NCI-H1105 treated with DMSO at 0.1 percent for 48 hours (cell line): ENCODE data around the gene POLR3A.

ENCODE experiments used
- DNase-seq: peaks from one replicate; lab custom pipeline; 2025; lab: John Stamatoyannopoulos, UW

Gene POLR3A

DNA sequence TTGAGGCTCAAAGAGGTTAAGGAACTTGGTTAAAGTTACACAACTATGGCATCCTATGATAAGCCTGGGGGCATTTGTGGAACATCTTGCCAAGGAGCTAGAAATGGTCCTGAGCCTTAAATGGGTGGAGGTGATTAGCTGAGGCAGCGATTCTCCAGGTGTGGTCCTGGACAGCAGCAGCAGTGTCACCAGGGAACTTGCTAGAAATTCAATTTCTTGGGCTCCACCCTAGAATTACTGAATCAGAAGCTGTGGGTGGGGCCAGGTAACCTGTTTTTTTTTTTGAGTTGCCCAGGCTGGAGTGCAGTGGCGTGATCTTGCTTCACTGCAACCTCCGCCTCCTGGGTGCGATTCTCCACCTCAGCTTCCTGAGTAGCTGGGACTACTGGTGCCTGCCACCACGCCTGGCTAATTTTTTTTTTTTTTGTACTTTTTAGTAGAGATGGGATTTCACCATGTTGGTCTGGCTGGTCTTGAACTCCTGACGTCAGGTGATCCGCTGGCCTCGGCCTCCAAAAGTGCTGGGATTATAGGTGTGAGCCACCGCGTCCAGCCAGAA lies 17.5 kb upstream of the POLR3A start:
- DNase-seq: no peak

DNA sequence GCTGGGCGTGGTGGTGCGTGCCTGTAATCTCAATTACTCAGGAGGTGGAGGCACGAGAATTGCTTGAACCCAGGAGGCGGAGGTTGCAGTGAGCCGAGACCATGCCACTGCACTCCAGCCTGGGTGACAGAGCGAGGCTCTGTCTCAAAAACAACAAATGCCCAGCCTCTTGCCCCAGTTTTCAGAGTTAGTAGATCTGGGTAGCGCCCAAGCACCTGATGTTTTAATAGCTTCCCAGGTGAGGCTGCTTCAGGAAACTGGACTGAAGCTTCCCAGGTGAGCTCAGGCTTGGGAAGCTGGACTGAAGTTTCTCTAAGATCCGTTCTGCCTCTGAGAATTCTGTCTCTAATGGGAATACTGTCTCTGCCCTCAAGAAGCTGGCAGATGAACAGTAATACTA lies 16.5 kb upstream of the POLR3A start:
- no peak for DNase-seq

GRCh38 chr10:78045237-78045636 lies 15.9 kb upstream of the POLR3A start:
- DNase-seq: no peak

- DNase-seq: no peak
These were observed 15.4 kb upstream of the POLR3A start for GRCh38 chr10:78044699-78045098.

DNA sequence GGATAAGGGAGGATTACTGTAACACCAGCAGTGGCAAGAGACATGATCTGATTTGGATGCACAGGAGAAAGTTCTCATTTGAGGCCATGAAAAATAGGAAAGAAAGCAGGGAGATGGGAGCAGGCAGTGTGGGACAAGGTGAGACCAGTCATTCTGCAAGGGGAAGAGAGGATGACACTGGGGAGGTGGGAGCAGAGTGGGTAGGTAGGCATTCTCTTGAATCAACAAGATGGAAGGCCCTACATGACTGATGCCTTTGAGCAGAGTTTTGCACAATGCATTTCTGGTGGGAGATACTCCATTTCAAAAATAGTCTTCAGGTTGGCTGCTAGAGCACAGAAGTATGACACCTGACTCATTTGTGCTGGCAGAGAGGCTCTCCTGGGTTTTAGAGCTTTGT lies 14.9 kb upstream of the POLR3A start:
- no peak for DNase-seq

DNA sequence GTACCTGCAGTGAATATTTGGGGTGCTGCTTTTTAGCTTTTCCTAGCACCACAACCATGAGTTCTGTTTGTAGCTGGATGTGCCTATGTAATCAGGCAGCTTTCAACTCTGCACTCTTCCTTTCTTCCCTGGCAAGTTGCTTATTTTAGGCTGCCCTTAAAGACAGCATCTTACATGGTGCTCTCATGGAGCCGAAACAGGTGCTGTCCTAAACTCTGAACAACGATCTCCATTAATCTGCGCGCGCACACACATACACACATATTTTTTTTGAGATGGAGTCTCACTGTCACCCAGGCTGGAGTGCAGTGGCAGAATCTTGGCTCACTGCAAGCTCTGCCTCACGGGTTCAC lies 13.4 kb upstream of the POLR3A start:
- no peak for DNase-seq

- no peak for DNase-seq
These were observed 12.9 kb upstream of the POLR3A start for GRCh38 chr10:78042058-78042751.

GRCh38 chr10:78041170-78042057 lies 12.1 kb upstream of the POLR3A start:
- no peak for DNase-seq

GRCh38 chr10:78039743-78040142 lies 10.4 kb upstream of the POLR3A start:
- DNase-seq: no peak

DNA sequence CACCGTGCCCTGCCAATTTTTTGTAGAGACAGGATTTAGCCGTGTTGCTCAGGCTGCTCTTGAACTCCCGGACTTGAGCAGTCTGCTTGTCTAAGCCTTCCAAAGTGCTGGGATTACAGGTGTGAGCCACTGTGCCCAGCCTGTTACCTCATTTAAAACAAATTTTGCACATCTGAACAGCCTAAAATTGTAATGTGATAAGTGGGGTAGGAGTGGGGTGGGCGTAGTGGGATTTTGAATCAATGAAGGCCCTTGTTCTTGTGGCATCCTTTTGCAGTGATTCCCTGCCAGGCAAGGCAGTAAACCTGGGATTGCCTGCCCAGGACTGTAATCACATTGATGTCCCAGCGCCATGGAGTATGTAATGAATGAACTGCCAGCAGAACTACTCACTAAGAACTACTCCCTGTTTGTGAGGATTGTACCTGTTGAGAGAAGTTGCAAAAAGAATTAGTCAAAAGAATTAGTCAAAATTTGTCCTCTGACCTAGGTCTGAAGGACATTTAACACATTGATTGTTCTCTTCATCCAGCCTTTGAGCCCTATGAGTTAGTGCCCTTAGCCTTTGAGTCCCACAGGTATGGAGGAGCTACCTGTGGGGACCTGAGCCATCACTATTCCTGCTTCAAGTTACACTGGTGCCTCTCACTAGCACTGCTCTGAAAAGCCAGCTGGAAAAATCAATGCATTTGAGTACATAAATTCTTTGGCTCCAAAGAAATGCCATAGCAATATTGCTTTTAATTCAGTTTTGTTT lies 9.7 kb upstream of the POLR3A start:
- DNase-seq: no peak

- no peak for DNase-seq
These were observed 8.8 kb upstream of the POLR3A start for GRCh38 chr10:78038105-78038504.

DNA sequence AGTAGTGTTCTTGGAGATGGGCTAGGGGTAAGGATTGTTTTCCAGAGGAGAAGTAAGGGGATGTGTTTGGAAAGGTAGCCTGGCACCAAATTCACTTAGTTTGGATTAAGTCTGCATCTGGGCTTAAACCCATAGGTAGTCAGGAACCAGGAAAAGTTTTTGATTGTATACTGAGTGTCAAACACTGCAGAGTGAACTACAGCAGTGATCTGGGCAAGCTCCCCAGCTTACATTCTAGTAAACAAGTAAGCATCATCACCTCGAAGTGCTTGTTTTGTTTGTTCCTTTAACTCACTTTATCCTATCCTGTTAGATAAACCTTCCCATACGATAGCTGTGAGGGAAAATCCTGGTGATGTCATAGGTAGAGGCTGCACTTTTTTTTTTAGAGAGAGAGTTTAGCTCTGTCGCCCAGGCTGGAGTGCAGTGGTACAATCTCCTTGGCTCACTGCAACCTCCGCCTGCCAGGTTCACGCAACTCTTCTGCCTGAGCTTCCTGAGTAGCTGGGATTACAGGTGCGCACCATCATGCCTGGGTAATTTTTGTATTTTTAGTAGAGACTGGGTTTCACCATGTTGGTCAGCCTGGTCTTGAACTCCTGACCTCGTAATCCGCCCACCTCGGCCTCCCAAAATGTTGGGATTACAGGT lies 6.7 kb upstream of the POLR3A start:
- DNase-seq: no peak

DNA sequence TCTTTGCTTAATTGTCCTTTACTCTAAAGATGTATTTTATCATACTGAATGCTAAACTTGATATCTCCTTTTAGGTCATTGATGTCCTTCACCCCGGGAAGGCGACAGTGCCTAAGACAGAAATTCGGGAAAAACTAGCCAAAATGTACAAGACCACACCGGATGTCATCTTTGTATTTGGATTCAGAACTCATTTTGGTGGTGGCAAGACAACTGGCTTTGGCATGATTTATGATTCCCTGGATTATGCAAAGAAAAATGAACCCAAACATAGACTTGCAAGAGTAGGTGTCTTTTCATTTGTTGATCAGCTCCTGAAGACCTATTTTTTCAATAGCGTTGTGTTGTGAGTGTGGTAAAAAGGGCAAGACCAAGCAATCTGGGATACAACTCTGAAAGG lies 6.1 kb upstream of the POLR3A start:
- no peak for DNase-seq

- DNase-seq: no peak
These were observed 5.7 kb upstream of the POLR3A start for GRCh38 chr10:78035025-78035424.

GRCh38 chr10:78033637-78034470 lies 4.5 kb upstream of the POLR3A start, which contains the start of gene RPS24:
RPS24 (plus strand) TSS chr10:78033863; CDS start chr10:78033902, 39 bp downstream.
- DNase-seq: peak; percentile 90

DNA sequence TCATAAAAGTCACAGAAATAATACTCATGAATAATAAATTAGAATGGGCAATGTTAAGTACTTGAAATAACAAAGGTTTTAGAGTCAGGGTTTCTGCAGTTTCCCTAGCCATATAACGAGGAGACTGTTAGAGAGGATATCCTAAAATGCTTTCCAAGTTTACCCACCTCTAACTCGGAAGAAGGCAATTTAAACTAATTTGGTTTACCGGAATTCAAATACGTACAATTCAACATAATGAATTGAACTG lies 4.0 kb upstream of the POLR3A start:
- DNase-seq: no peak

- no peak for DNase-seq
These were observed 662 bp downstream of the POLR3A start for GRCh38 chr10:78028438-78029268.

DNA sequence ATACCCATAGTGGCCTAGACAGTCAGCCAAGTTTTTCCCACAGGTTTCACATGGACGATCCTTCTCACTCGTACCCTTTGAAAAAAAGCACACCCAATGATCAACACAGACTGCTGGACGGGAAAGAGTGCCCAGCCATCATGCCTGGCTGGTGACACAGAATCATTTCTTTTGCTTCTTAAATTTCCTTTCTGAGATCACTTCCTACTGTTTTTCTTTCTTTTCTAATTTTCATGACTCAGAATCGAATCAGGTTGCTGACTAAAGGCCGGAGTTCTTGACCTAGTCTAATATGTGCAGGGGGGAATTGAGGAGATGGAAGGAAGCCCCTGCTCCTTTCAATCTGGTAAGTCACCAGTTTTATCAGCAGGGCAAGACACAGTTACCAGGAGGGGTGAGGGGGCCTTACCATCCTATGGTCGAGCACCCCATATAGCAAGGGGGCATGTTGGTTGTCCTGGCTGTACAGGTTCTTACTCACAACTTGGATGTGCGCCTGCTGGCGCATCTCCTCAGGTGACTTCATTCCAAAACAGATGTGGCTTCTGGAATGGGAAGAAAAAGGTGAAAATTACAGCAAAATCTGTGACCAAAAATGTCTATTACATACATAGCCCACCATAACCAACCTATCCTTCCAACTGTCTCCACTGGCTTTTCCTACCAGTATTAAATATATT lies 3.5 kb downstream of the POLR3A start:
- no peak for DNase-seq

GRCh38 chr10:78023741-78024140 lies 5.6 kb downstream of the POLR3A start:
- DNase-seq: no peak

- no peak for DNase-seq
These were observed 8.1 kb downstream of the POLR3A start for GRCh38 chr10:78021201-78021600.
